GM12878 (cell line): ENCODE results near the gene C1QTNF9. TPM values are rescaled to one million over a fixed set of nuclear protein-coding genes. Genes with fewer than 3 reads are reported as not detected.

Source experiments
- ATAC-seq: fragments of 200-7000 bp; cut with Tn5 transposase; 3 replicates; pipeline ENCODE4 v1.9.1; 2020; ENCODE audit warnings: mild to moderate bottlenecking, moderate library complexity
- BruUV-seq: library from RNA; stranded (reverse); fragments of 400-500 nt; replicated peaks from 2 replicates; lab custom pipeline; 2021; lab: Mats Ljungman, UMichigan
- CTCF ChIA-PET: fragments of 300-600 bp; sonication (Branson Sonifier 250); formaldehyde crosslinking; extraction: SDS; loops from one replicate; lab custom pipeline; 2021; ENCODE audit warnings: inconsistent platforms; lab: Yijun Ruan, JAX
- POLR2A ChIA-PET: fragments of 350-600 bp; formaldehyde crosslinking; extraction: SDS; loops from one replicate; lab custom pipeline; 2021; ENCODE audit warnings: inconsistent platforms; lab: Charles Lee
- RAD21 ChIA-PET: fragments of 300-600 bp; sonication (Branson Sonifier 250); formaldehyde crosslinking; loops from one replicate; lab custom pipeline; 2023; ENCODE audit warnings: antibody characterized with exemption; ENCODE audit not compliant: unreplicated experiment; lab: Charles Lee
- SMC1A ChIA-PET: fragments of 300-600 bp; sonication (Branson Sonifier 250); formaldehyde crosslinking; loops from one replicate; lab custom pipeline; 2023; ENCODE audit not compliant: unreplicated experiment, uncharacterized antibody; lab: Charles Lee
- DNase-seq: peaks from one replicate; pipeline ENCODE4 v3.0.0-alpha.2; 2011; ENCODE audit warnings: low read depth, low spot score
- FAIRE-seq: peaks from 3 replicates; lab custom pipeline; 2011; peaks lifted over from hg19 to GRCh38; lab: Jason Lieb, UNC
- H2AFZ ChIP-seq: 2 replicates; pipeline ENCODE4 v1.6.0; 2011; ENCODE audit warnings: low read depth, low read length, control low read depth; ENCODE audit not compliant: control insufficient read depth
- H3K27ac ChIP-seq: 2 replicates; pipeline ENCODE4 v1.5.1; 2011; ENCODE audit warnings: control low read depth; ENCODE audit not compliant: control insufficient read depth, insufficient read depth
- H3K27me3 ChIP-seq, 2 experiments: replicated peaks in 1 of 2; 2 replicates each; pipeline versions ENCODE4 v1.6.0 to v1.6.1; 2011; ENCODE audit warnings: low read length in 1 of 2; ENCODE audit not compliant: control insufficient read depth in 2 of 2, insufficient read depth in 2 of 2
- H3K36me3 ChIP-seq, 2 experiments: 2 replicates each; pipeline ENCODE4 v1.5.1; 2011; ENCODE audit warnings: low read length in 1 of 2; ENCODE audit not compliant: control insufficient read depth in 2 of 2, insufficient read depth in 2 of 2
- H3K4me1 ChIP-seq: 2 replicates; pipeline ENCODE4 v1.6.1; 2011; ENCODE audit warnings: mild to moderate bottlenecking, low read length, moderate library complexity, mixed read lengths; ENCODE audit not compliant: control insufficient read depth, insufficient read depth
- H3K4me2 ChIP-seq: 2 replicates; pipeline ENCODE4 v1.6.0; 2011; ENCODE audit warnings: control low read depth; ENCODE audit not compliant: control insufficient read depth, insufficient read depth
- H3K4me3 ChIP-seq: fragments of 200-600 bp; sonication (generic); 2 replicates; pipeline ENCODE4 v1.5.1; 2016
- H3K79me2 ChIP-seq: 2 replicates; pipeline ENCODE4 v1.6.0; 2011; ENCODE audit warnings: low read length; ENCODE audit not compliant: control insufficient read depth, insufficient read depth
- H3K9ac ChIP-seq: 2 replicates; pipeline ENCODE4 v1.8.0; 2011; ENCODE audit warnings: low read length, control low read depth, mixed read lengths; ENCODE audit not compliant: control insufficient read depth, insufficient read depth
- H3K9me3 ChIP-seq: replicated peaks from 3 replicates; pipeline ENCODE4 v1.5.1; 2011; ENCODE audit warnings: mild to moderate bottlenecking, low read length; ENCODE audit not compliant: control insufficient read depth, insufficient read depth
- H4K20me1 ChIP-seq: 2 replicates; pipeline ENCODE4 v1.6.0; 2011; ENCODE audit not compliant: control insufficient read depth, insufficient read depth
- ATF7 ChIP-seq: fragments of 450-650 bp; IDR thresholded peaks from 2 replicates; pipeline ENCODE4 v1.6.1; 2016; ENCODE audit warnings: low read depth, mild to moderate bottlenecking
- CUX1 ChIP-seq: IDR thresholded peaks from 2 replicates; pipeline ENCODE4 v1.6.1; 2012; ENCODE audit warnings: improper control_type of control experiment, low read depth, low read length; ENCODE audit not compliant: insufficient replicate concordance
- ETV6 ChIP-seq, 2 experiments: fragments of 450-650 bp in 1 of 2; IDR thresholded peaks in 1 of 2; conservative IDR thresholded peaks in 1 of 2; 2 replicates each; pipeline ENCODE4 v1.6.1; 2014; ENCODE audit warnings: antibody characterized with exemption in 1 of 2, borderline replicate concordance in 1 of 2, low read depth in 1 of 2, mild to moderate bottlenecking in 1 of 2, moderate library complexity in 1 of 2
- FOXM1 ChIP-seq: IDR thresholded peaks from 2 replicates; pipeline ENCODE4 v1.6.1; 2012; ENCODE audit warnings: low read depth, mild to moderate bottlenecking, inconsistent platforms, low read length, moderate library complexity
- HDAC6 ChIP-seq: fragments of 200-600 bp; sonication (generic); IDR thresholded peaks from one replicate; pipeline ENCODE4 v1.8.0; 2017; ENCODE audit warnings: antibody characterized with exemption; ENCODE audit not compliant: unreplicated experiment
- IRF5 ChIP-seq: fragments of 450-650 bp; IDR thresholded peaks from 2 replicates; pipeline ENCODE4 v1.6.1; 2017; ENCODE audit warnings: borderline replicate concordance
- JUNB ChIP-seq: IDR thresholded peaks from 2 replicates; pipeline ENCODE4 v1.6.1; 2016; ENCODE audit warnings: antibody characterized with exemption, mild to moderate bottlenecking
- MLLT1 ChIP-seq: fragments of 450-650 bp; IDR thresholded peaks from 2 replicates; pipeline ENCODE4 v1.6.1; 2016; ENCODE audit warnings: mild to moderate bottlenecking
- NFIC ChIP-seq: IDR thresholded peaks from 2 replicates; pipeline ENCODE4 v1.6.1; 2012; ENCODE audit warnings: low read depth, mild to moderate bottlenecking, inconsistent platforms, low read length, moderate library complexity
- NKRF ChIP-seq: fragments of 450-650 bp; conservative IDR thresholded peaks from 2 replicates; pipeline ENCODE4 v1.6.1; 2017; ENCODE audit warnings: mild to moderate bottlenecking, moderate library complexity
- POLR2A ChIP-seq: IDR thresholded peaks from 2 replicates; pipeline ENCODE4 v1.6.1; 2011; ENCODE audit warnings: low read depth, mild to moderate bottlenecking, low read length
- SMARCA5 ChIP-seq: fragments of 450-650 bp; IDR thresholded peaks from 2 replicates; pipeline ENCODE4 v1.6.1; 2017; ENCODE audit warnings: mild to moderate bottlenecking
- WGBS: methylation state at CpG from one replicate; pipeline ENCODE4 v1.1.6; 2016; ENCODE audit warnings: low lambda C conversion rate; ENCODE audit not compliant: insufficient replicate concordance, insufficient coverage; ENCODE audit errors: missing lambda C conversion rate; 5-methylcytosine and 5-hydroxymethylcytosine counted together
- in situ Hi-C: fragments of 300-500 bp; cut with MboI; formaldehyde crosslinking; loops from 9 replicates; pipeline ENCODE4 v1.14.3; 2018; ENCODE audit warnings: mixed read lengths
- intact Hi-C: fragments of 100-400 bp; cut with micrococcal nuclease; formaldehyde crosslinking; loops from one replicate; pipeline ENCODE4 v1.14.2; 2022; ENCODE audit not compliant: unreplicated experiment
- polyA plus RNA-seq, 11 experiments: library from polyadenylated mRNA; depleted of rRNA in 4 of 11; unstranded in 6 of 11; stranded (reverse) in 5 of 11; fragments of >200 nt; fragmentation: Nextera tagmentation in 4 of 11; fragmentation: Illumina TruSeq in 1 of 11; extraction: Ambion mirVana in 4 of 11; extraction: Trizol in 1 of 11; gene quantifications; 1 replicate in 1 of 11; 2 replicates in 10 of 11; pipeline versions ENCODE4 v1.2.1 to v1.2.3, GENCODE V29; 2011 to 2016; ENCODE audit warnings: inconsistent platforms in 2 of 11, missing spikeins in 2 of 11, low read depth in 1 of 11
- total RNA-seq, 4 experiments: library from RNA; depleted of rRNA in 3 of 4; stranded (reverse); fragments of >200 nt in 3 of 4; fragmentation: Illumina TruSeq in 1 of 4; extraction: Trizol in 1 of 4; gene quantifications; 2 replicates each; pipeline versions ENCODE4 v1.2.1 to v1.2.3, GENCODE V29; 2013 to 2021

Gene C1QTNF9
- total and polyA plus RNA-seq, 10 of the 15 experiments (the other 5 are each of a cell fraction or from before 2014, with no cell fraction given): not detected

- Histone ChIP-seq H2AFZ (peak overlapping the region; percentile 78), H3K36me3 (no peaks in the 10 kb centered on the region), H3K4me3 (peak overlapping the region; percentile 60), H4K20me1 (no peaks in the 10 kb centered on the region), H3K9ac (peak overlapping the region; percentile 83), H3K27ac (peak overlapping the region; percentile 93), H3K27me3 (no peaks in the 10 kb centered on the region), H3K4me2 (peak overlapping the region; percentile 82), H3K4me1 (peaks cover 52% of the 10 kb centered on the region), H3K79me2 (peaks cover 49% of the 10 kb centered on the region), H3K9me3 (no peaks in the 10 kb centered on the region)
- FAIRE-seq: no peak
- ChIA-PET CTCF (interaction anchor here (1.0 to 3.0 kb wide), 5 partner anchors 10 to 43 kb away, joined by 3 to 15 read pairs (median 3); no protein-coding TSS in a partner anchor), RAD21 (interaction anchor here (1.1 to 6.9 kb wide), 4 partner anchors 9 to 42 kb away, joined by 5 to 80 read pairs (median 10); no protein-coding TSS in a partner anchor), SMC1A (interaction anchor here (1.3 to 2.2 kb wide), 6 partner anchors 10 to 41 kb away, joined by 3 to 15 read pairs (median 8); no protein-coding TSS in a partner anchor), POLR2A (interaction anchor here (0.6 to 1.3 kb wide), 3 partner anchors 37 to 265 kb away, joined by 3 to 5 read pairs (median 4); no protein-coding TSS in a partner anchor)
- 0% methylated on average over 1 of the region's 1 CpG for WGBS
- no peak for DNase-seq
- intact Hi-C loops: loop anchor here (5.0 kb wide), 1 partner anchor 241 kb away; the partner anchor contains the start of gene PARP4
- TSS peak; percentile 68 for BruUV-seq
- in situ Hi-C loops: no loop called here
- peak; percentile 6; the same call in 1 of the 3 replicates for ATAC-seq
- TF ChIP-seq NKRF: no peak
- 0 out of 2 replicates have a peak, but pooled peaks have one; percentile 9 for TF ChIP-seq NFIC
- TF ChIP-seq SMARCA5: no peak
- TF ChIP-seq CUX1: peak; percentile 31
- no peak for TF ChIP-seq JUNB
- no peak for TF ChIP-seq MLLT1
- no peak for TF ChIP-seq IRF5
- TF ChIP-seq HDAC6: no peak
- TF ChIP-seq FOXM1: no peak
- TF ChIP-seq ETV6 (conservative IDR thresholded peaks at IDR 0.05 in 1 of 2, IDR thresholded peaks at IDR 0.05 in 1 of 2; ENCODE audit: borderline replicate concordance in 1 of 2, low read depth in 1 of 2): no peak
- no peak for TF ChIP-seq ATF7
- TF ChIP-seq POLR2A: no peak
Observed at GRCh38 chr13:24271231-24271600, 38.2 kb upstream of the C1QTNF9 start.
